Gastrocnemius medialis (tissue), 4 donors: Measurements from ENCODE around the gene OR8I2.

ENCODE experiments used
- CTCF ChIP-seq, 5 experiments: fragments of 450-650 bp in 3 of 5; fragments of 200-600 bp in 2 of 5; sonication (generic) in 2 of 5; IDR thresholded peaks in 4 of 5; conservative IDR thresholded peaks in 1 of 5; 1 replicate in 4 of 5; 2 replicates in 1 of 5; pipeline ENCODE4 v1.5.1; 2016 to 2019; ENCODE audit warnings: antibody characterized with exemption in 5 of 5, mild to moderate bottlenecking in 3 of 5, moderate library complexity in 3 of 5
- POLR2A ChIP-seq, 2 donors: fragments of 450-650 bp; IDR thresholded peaks; one replicate each; pipeline ENCODE4 v1.6.1; 2017; ENCODE audit warnings: antibody characterized with exemption in 2 of 2, mild to moderate bottlenecking in 2 of 2, moderate library complexity in 2 of 2

DNA sequence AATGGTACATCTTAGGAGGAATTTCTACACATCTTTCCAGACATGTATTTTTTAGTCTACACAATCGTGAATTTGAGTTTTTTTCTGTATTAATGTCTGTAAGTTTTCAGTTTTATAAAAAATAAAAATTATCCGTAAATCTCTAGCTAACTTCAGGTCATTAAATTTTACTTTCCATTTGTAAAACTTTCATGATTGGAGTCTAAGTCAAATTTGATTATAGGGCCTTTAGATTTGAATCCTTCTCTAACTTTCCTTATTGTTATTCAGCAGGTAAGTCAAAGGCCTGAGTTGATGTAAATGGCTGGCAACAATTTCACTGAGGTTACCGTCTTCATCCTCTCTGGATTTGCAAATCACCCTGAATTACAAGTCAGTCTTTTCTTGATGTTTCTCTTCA is at the start of gene OR8I2:
- TF ChIP-seq POLR2A (IDR thresholded peaks at IDR 0.05) (no peak), CTCF (IDR thresholded peaks at IDR 0.05 in 4 of 5, conservative IDR thresholded peaks at IDR 0.05 in 1 of 5) (no peak)
